GM12878 (cell line): ENCODE data around the gene CCDC32. TPM values are rescaled to one million over a fixed set of nuclear protein-coding genes. Genes with fewer than 3 reads are reported as not detected.

Experiments
- ATAC-seq: fragments of 200-7000 bp; cut with Tn5 transposase; 3 replicates; pipeline ENCODE4 v1.9.1; 2020; ENCODE audit warnings: mild to moderate bottlenecking, moderate library complexity
- BruUV-seq: library from RNA; stranded (reverse); fragments of 400-500 nt; replicated peaks from 2 replicates; lab custom pipeline; 2021; lab: Mats Ljungman, UMichigan
- CTCF ChIA-PET: fragments of 300-600 bp; sonication (Branson Sonifier 250); formaldehyde crosslinking; extraction: SDS; loops from one replicate; lab custom pipeline; 2021; ENCODE audit warnings: inconsistent platforms; lab: Yijun Ruan, JAX
- POLR2A ChIA-PET: fragments of 350-600 bp; formaldehyde crosslinking; extraction: SDS; loops from one replicate; lab custom pipeline; 2021; ENCODE audit warnings: inconsistent platforms; lab: Charles Lee
- RAD21 ChIA-PET: fragments of 300-600 bp; sonication (Branson Sonifier 250); formaldehyde crosslinking; loops from one replicate; lab custom pipeline; 2023; ENCODE audit warnings: antibody characterized with exemption; ENCODE audit not compliant: unreplicated experiment; lab: Charles Lee
- SMC1A ChIA-PET: fragments of 300-600 bp; sonication (Branson Sonifier 250); formaldehyde crosslinking; loops from one replicate; lab custom pipeline; 2023; ENCODE audit not compliant: unreplicated experiment, uncharacterized antibody; lab: Charles Lee
- DNase-seq: peaks from one replicate; pipeline ENCODE4 v3.0.0-alpha.2; 2011; ENCODE audit warnings: low read depth, low spot score
- FAIRE-seq: peaks from 3 replicates; lab custom pipeline; 2011; peaks lifted over from hg19 to GRCh38; lab: Jason Lieb, UNC
- H2AFZ ChIP-seq: 2 replicates; pipeline ENCODE4 v1.6.0; 2011; ENCODE audit warnings: low read depth, low read length, control low read depth; ENCODE audit not compliant: control insufficient read depth
- H3K27ac ChIP-seq: 2 replicates; pipeline ENCODE4 v1.5.1; 2011; ENCODE audit warnings: control low read depth; ENCODE audit not compliant: control insufficient read depth, insufficient read depth
- H3K27me3 ChIP-seq, 2 experiments: replicated peaks in 1 of 2; 2 replicates each; pipeline versions ENCODE4 v1.6.0 to v1.6.1; 2011; ENCODE audit warnings: low read length in 1 of 2; ENCODE audit not compliant: control insufficient read depth in 2 of 2, insufficient read depth in 2 of 2
- H3K36me3 ChIP-seq, 2 experiments: 2 replicates each; pipeline ENCODE4 v1.5.1; 2011; ENCODE audit warnings: low read length in 1 of 2; ENCODE audit not compliant: control insufficient read depth in 2 of 2, insufficient read depth in 2 of 2
- H3K4me1 ChIP-seq: 2 replicates; pipeline ENCODE4 v1.6.1; 2011; ENCODE audit warnings: mild to moderate bottlenecking, low read length, moderate library complexity, mixed read lengths; ENCODE audit not compliant: control insufficient read depth, insufficient read depth
- H3K4me2 ChIP-seq: 2 replicates; pipeline ENCODE4 v1.6.0; 2011; ENCODE audit warnings: control low read depth; ENCODE audit not compliant: control insufficient read depth, insufficient read depth
- H3K4me3 ChIP-seq: fragments of 200-600 bp; sonication (generic); 2 replicates; pipeline ENCODE4 v1.5.1; 2016
- H3K79me2 ChIP-seq: 2 replicates; pipeline ENCODE4 v1.6.0; 2011; ENCODE audit warnings: low read length; ENCODE audit not compliant: control insufficient read depth, insufficient read depth
- H3K9ac ChIP-seq: 2 replicates; pipeline ENCODE4 v1.8.0; 2011; ENCODE audit warnings: low read length, control low read depth, mixed read lengths; ENCODE audit not compliant: control insufficient read depth, insufficient read depth
- H3K9me3 ChIP-seq: replicated peaks from 3 replicates; pipeline ENCODE4 v1.5.1; 2011; ENCODE audit warnings: mild to moderate bottlenecking, low read length; ENCODE audit not compliant: control insufficient read depth, insufficient read depth
- H4K20me1 ChIP-seq: 2 replicates; pipeline ENCODE4 v1.6.0; 2011; ENCODE audit not compliant: control insufficient read depth, insufficient read depth
- DPF2 ChIP-seq: fragments of 450-650 bp; IDR thresholded peaks from 2 replicates; pipeline ENCODE4 v1.6.1; 2017; ENCODE audit warnings: mild to moderate bottlenecking
- IKZF1 ChIP-seq: fragments of 450-650 bp; conservative IDR thresholded peaks from 2 replicates; pipeline ENCODE4 v1.6.1; 2017; ENCODE audit warnings: antibody characterized with exemption, mild to moderate bottlenecking
- JUNB ChIP-seq: IDR thresholded peaks from 2 replicates; pipeline ENCODE4 v1.6.1; 2016; ENCODE audit warnings: antibody characterized with exemption, mild to moderate bottlenecking
- NFYB ChIP-seq: IDR thresholded peaks from 2 replicates; pipeline ENCODE4 v1.6.1; 2011; ENCODE audit warnings: low read depth, mild to moderate bottlenecking, low read length, improper control_type of control experiment, moderate library complexity; ENCODE audit not compliant: insufficient read depth
- RAD21 ChIP-seq: IDR thresholded peaks from 2 replicates; pipeline ENCODE4 v1.6.1; 2011; ENCODE audit warnings: mild to moderate bottlenecking, low read depth, low read length, moderate library complexity; ENCODE audit not compliant: insufficient read depth
- RB1 ChIP-seq: fragments of 450-650 bp; formaldehyde crosslinking; IDR thresholded peaks from 2 replicates; pipeline ENCODE4 v1.6.1; 2017; ENCODE audit warnings: mild to moderate bottlenecking, borderline replicate concordance
- RCOR1 ChIP-seq: conservative IDR thresholded peaks from 2 replicates; pipeline ENCODE4 v1.6.1; 2012; ENCODE audit warnings: low read depth, low read length, improper control_type of control experiment
- SMARCA5 ChIP-seq: fragments of 450-650 bp; IDR thresholded peaks from 2 replicates; pipeline ENCODE4 v1.6.1; 2017; ENCODE audit warnings: mild to moderate bottlenecking
- ZNF207 ChIP-seq: fragments of 450-650 bp; IDR thresholded peaks from 2 replicates; pipeline ENCODE4 v1.6.1; 2014; ENCODE audit warnings: antibody characterized with exemption, mild to moderate bottlenecking, borderline replicate concordance
- ZNF274 ChIP-seq: IDR thresholded peaks from one replicate; pipeline ENCODE4 v1.8.0; 2011; ENCODE audit not compliant: insufficient read length, insufficient read depth
- ZSCAN29 ChIP-seq: fragments of 450-650 bp; IDR thresholded peaks from 2 replicates; pipeline ENCODE4 v1.6.1; 2017; ENCODE audit warnings: mild to moderate bottlenecking, moderate library complexity
- WGBS: methylation state at CpG from one replicate; pipeline ENCODE4 v1.1.6; 2016; ENCODE audit warnings: low lambda C conversion rate; ENCODE audit not compliant: insufficient replicate concordance, insufficient coverage; ENCODE audit errors: missing lambda C conversion rate; 5-methylcytosine and 5-hydroxymethylcytosine counted together
- in situ Hi-C: fragments of 300-500 bp; cut with MboI; formaldehyde crosslinking; loops from 9 replicates; pipeline ENCODE4 v1.14.3; 2018; ENCODE audit warnings: mixed read lengths
- intact Hi-C: fragments of 100-400 bp; cut with micrococcal nuclease; formaldehyde crosslinking; loops from one replicate; pipeline ENCODE4 v1.14.2; 2022; ENCODE audit not compliant: unreplicated experiment
- polyA plus RNA-seq, 11 experiments: library from polyadenylated mRNA; depleted of rRNA in 4 of 11; unstranded in 6 of 11; stranded (reverse) in 5 of 11; fragments of >200 nt; fragmentation: Nextera tagmentation in 4 of 11; fragmentation: Illumina TruSeq in 1 of 11; extraction: Ambion mirVana in 4 of 11; extraction: Trizol in 1 of 11; gene quantifications; 1 replicate in 1 of 11; 2 replicates in 10 of 11; pipeline versions ENCODE4 v1.2.1 to v1.2.3, GENCODE V29; 2011 to 2016; ENCODE audit warnings: inconsistent platforms in 2 of 11, missing spikeins in 2 of 11, low read depth in 1 of 11
- total RNA-seq, 4 experiments: library from RNA; depleted of rRNA in 3 of 4; stranded (reverse); fragments of >200 nt in 3 of 4; fragmentation: Illumina TruSeq in 1 of 4; extraction: Trizol in 1 of 4; gene quantifications; 2 replicates each; pipeline versions ENCODE4 v1.2.1 to v1.2.3, GENCODE V29; 2013 to 2021

CCDC32 gene
- total and polyA plus RNA-seq, 10 of the 15 experiments (the other 5 are each of a cell fraction or from before 2014, with no cell fraction given) = 30.2 to 74.3 (median 46.5) TPM

- Histone ChIP-seq H3K4me3 (no peak overlapping the region), H2AFZ (peak overlapping the region; percentile 17; the same call in 1 of the 2 replicates), H3K4me2 (no peak overlapping the region), H3K27ac (0 out of 2 replicates have a peak overlapping the region, but pooled peaks have one; percentile 25), H4K20me1 (no peaks in the 10 kb centered on the region), H3K9me3 (no peaks in the 10 kb centered on the region; the same call in 2 of the 3 replicates), H3K27me3 (no peaks in the 10 kb centered on the region), H3K36me3 (no peaks in the 10 kb centered on the region; a peak in 1 of 4 replicates), H3K79me2 (peaks cover 63% of the 10 kb centered on the region), H3K4me1 (peaks cover 4% of the 10 kb centered on the region; the same call in 1 of the 2 replicates), H3K9ac (no peak overlapping the region)
- FAIRE-seq = no peak
- RAD21 ChIA-PET = interaction anchor here (0.8 to 2.1 kb wide), 3 partner anchors 8 to 44 kb away, joined by 4 to 10 read pairs (median 5); partner anchors contain the start of gene RPUSD2
- in situ Hi-C loops (no loop called here), intact Hi-C loops (loop anchor here (10.0 kb wide), 2 partner anchors 153 to 277 kb away; partner anchors contain the start of genes BAHD1 and RHOV)
- POLR2A ChIA-PET = interaction anchor here (0.5 to 1.0 kb wide), 5 partner anchors 9 to 276 kb away, joined by 3 to 4 read pairs (median 3); partner anchors contain the start of gene RHOV
- no peak for ATAC-seq
- CTCF ChIA-PET = interaction anchor here (0.7 to 6.7 kb wide), 8 partner anchors 8 to 156 kb away, joined by 3 to 50 read pairs (median 4); no protein-coding TSS in a partner anchor
- no peak for TF ChIP-seq SMARCA5
- TF ChIP-seq NFYB = no peak
- TF ChIP-seq ZNF207 = no peak
- no peak for TF ChIP-seq RAD21
- no peak for TF ChIP-seq RB1
- no peak for TF ChIP-seq ZSCAN29
- TF ChIP-seq ZNF274 = no peak
- TF ChIP-seq JUNB = no peak
- TF ChIP-seq RCOR1 = no peak
- TF ChIP-seq DPF2 = no peak
- no peak for TF ChIP-seq IKZF1
- SMC1A ChIA-PET = interaction anchor here (0.6 to 2.0 kb wide), 10 partner anchors 8 to 158 kb away, joined by 3 to 12 read pairs (median 4); partner anchors contain the start of gene CCDC32
- no TSS peak for BruUV-seq
- no peak for DNase-seq
- WGBS = 33% methylated on average over 2 of the region's 3 CpGs
Measured at GRCh38 chr15:40598126-40598525, 33.3 kb upstream of the CCDC32 start.
